H9 (cell line): ENCODE measurements around the gene MCU. TPM values are rescaled to one million over a fixed set of nuclear protein-coding genes. Genes with fewer than 3 reads are reported as not detected.

Experiments
- DNase-seq: peaks from one replicate; pipeline ENCODE4 v3.0.0-alpha.2; 2017
- H2AFZ ChIP-seq: one replicate; pipeline ENCODE4 v1.6.1; 2013; ENCODE audit warnings: mild to moderate bottlenecking, low read length, control low read depth, moderate library complexity
- H2AK5ac ChIP-seq: 2 replicates; pipeline ENCODE4 v1.6.1; 2013; ENCODE audit warnings: low read length, control low read depth, mixed read lengths; ENCODE audit not compliant: insufficient read length
- H2BK120ac ChIP-seq: one replicate; pipeline ENCODE4 v1.6.1; 2013; ENCODE audit warnings: low read depth, mild to moderate bottlenecking, low read length, control low read depth, inconsistent platforms; ENCODE audit not compliant: poor library complexity, severe bottlenecking
- H2BK12ac ChIP-seq: 2 replicates; pipeline ENCODE4 v1.6.1; 2013; ENCODE audit warnings: low read length, control low read depth, mixed read lengths, low read depth; ENCODE audit not compliant: insufficient read length
- H2BK15ac ChIP-seq: 2 replicates; pipeline ENCODE4 v1.6.1; 2013; ENCODE audit warnings: low read depth, low read length, control low read depth
- H2BK20ac ChIP-seq: one replicate; pipeline ENCODE4 v1.6.1; 2013; ENCODE audit warnings: low read depth, mild to moderate bottlenecking, low read length, control low read depth, inconsistent platforms; ENCODE audit not compliant: poor library complexity, severe bottlenecking
- H2BK5ac ChIP-seq: 2 replicates; pipeline ENCODE4 v1.6.1; 2013; ENCODE audit warnings: low read length, control low read depth, mixed read lengths; ENCODE audit not compliant: insufficient read length
- H3K14ac ChIP-seq: 2 replicates; pipeline ENCODE4 v1.6.1; 2013; ENCODE audit warnings: low read length, control low read depth; ENCODE audit not compliant: insufficient read depth
- H3K18ac ChIP-seq: 2 replicates; pipeline ENCODE4 v1.6.1; 2013; ENCODE audit warnings: low read depth, mild to moderate bottlenecking, mixed read lengths, low read length, control low read depth; ENCODE audit not compliant: insufficient read length
- H3K23ac ChIP-seq: 2 replicates; pipeline ENCODE4 v1.6.1; 2013; ENCODE audit warnings: low read length, control low read depth, mixed read lengths, low read depth; ENCODE audit not compliant: insufficient read length
- H3K23me2 ChIP-seq: 2 replicates; pipeline ENCODE4 v1.6.1; 2013; ENCODE audit warnings: low read depth, mild to moderate bottlenecking, mixed read lengths, low read length, control low read depth; ENCODE audit not compliant: insufficient read length, poor library complexity, severe bottlenecking
- H3K27ac ChIP-seq: 2 replicates; pipeline ENCODE4 v1.5.1; 2013; ENCODE audit warnings: low read length, control low read depth, mixed read lengths, low read depth; ENCODE audit not compliant: insufficient read length
- H3K27me3 ChIP-seq: 2 replicates; pipeline ENCODE4 v1.6.1; 2013; ENCODE audit warnings: low read length, control low read depth, inconsistent platforms; ENCODE audit not compliant: insufficient read depth
- H3K4ac ChIP-seq: 2 replicates; pipeline ENCODE4 v1.6.1; 2013; ENCODE audit warnings: low read depth, mild to moderate bottlenecking, control low read depth, inconsistent platforms, low read length, moderate library complexity
- H3K4me1 ChIP-seq: 2 replicates; pipeline ENCODE4 v1.6.1; 2013; ENCODE audit warnings: low read length, control low read depth, inconsistent platforms; ENCODE audit not compliant: insufficient read depth
- H3K4me2 ChIP-seq: 2 replicates; pipeline ENCODE4 v1.6.1; 2013; ENCODE audit warnings: low read length, control low read depth, mixed read lengths; ENCODE audit not compliant: insufficient read length, insufficient read depth
- H3K56ac ChIP-seq: 2 replicates; pipeline ENCODE4 v1.6.1; 2013; ENCODE audit warnings: low read depth, mild to moderate bottlenecking, mixed read lengths, low read length, control low read depth; ENCODE audit not compliant: insufficient read length
- H3K79me1 ChIP-seq: 2 replicates; pipeline ENCODE4 v1.6.1; 2013; ENCODE audit warnings: low read depth, mild to moderate bottlenecking, moderate library complexity, low read length, control low read depth, inconsistent platforms; ENCODE audit not compliant: insufficient read depth, poor library complexity, severe bottlenecking
- H3K79me2 ChIP-seq: 2 replicates; pipeline ENCODE4 v1.6.1; 2013; ENCODE audit warnings: low read length, control low read depth, inconsistent platforms; ENCODE audit not compliant: insufficient read depth
- H3K9ac ChIP-seq: 2 replicates; pipeline ENCODE4 v1.6.1; 2013; ENCODE audit warnings: low read length, control low read depth, mixed read lengths; ENCODE audit not compliant: insufficient read length; ENCODE audit errors: extremely low read depth
- H3K9me3 ChIP-seq: one replicate; pipeline ENCODE4 v1.6.1; 2013; ENCODE audit warnings: low read depth, low read length, inconsistent platforms; ENCODE audit not compliant: control insufficient read depth
- H3T11ph ChIP-seq: one replicate; pipeline ENCODE4 v1.6.1; 2013; ENCODE audit warnings: mild to moderate bottlenecking, low read length, control low read depth, inconsistent platforms
- H4K20me1 ChIP-seq: one replicate; pipeline ENCODE4 v1.6.1; 2013; ENCODE audit not compliant: control insufficient read depth, insufficient read length, insufficient read depth
- H4K5ac ChIP-seq: 2 replicates; pipeline ENCODE4 v1.6.1; 2013; ENCODE audit warnings: low read depth, mild to moderate bottlenecking, mixed read lengths, low read length, control low read depth; ENCODE audit not compliant: insufficient read length
- H4K8ac ChIP-seq: replicated peaks from 2 replicates; pipeline ENCODE4 v1.6.1; 2013; ENCODE audit warnings: low read length, control low read depth, mixed read lengths, low read depth; ENCODE audit not compliant: insufficient read length
- H4K91ac ChIP-seq: 2 replicates; pipeline ENCODE4 v1.6.1; 2013; ENCODE audit warnings: low read depth, mild to moderate bottlenecking, moderate library complexity, mixed read lengths, low read length, control low read depth; ENCODE audit not compliant: insufficient read length
- H3K27ac Mint-ChIP-seq, 3 experiments: 2 replicates in 2 of 3; 3 replicates in 1 of 3; pipeline ENCODE4 v1.8.0; 2020 to 2021; ENCODE audit warnings: mixed read lengths in 3 of 3, mild to moderate bottlenecking in 1 of 3, moderate library complexity in 1 of 3
- H3K27me3 Mint-ChIP-seq: 2 replicates; pipeline ENCODE4 v1.8.0; 2021; ENCODE audit warnings: low read depth, mild to moderate bottlenecking, moderate library complexity, mixed read lengths
- H3K36me3 Mint-ChIP-seq, 3 experiments: 2 replicates in 2 of 3; 3 replicates in 1 of 3; pipeline ENCODE4 v1.8.0; 2020 to 2021; ENCODE audit warnings: low read depth in 3 of 3, mixed read lengths in 3 of 3; ENCODE audit not compliant: insufficient read depth in 1 of 3
- H3K4me1 Mint-ChIP-seq, 2 experiments: 2 replicates each; pipeline ENCODE4 v1.8.0; 2020; ENCODE audit warnings: mixed read lengths in 2 of 2
- H3K4me3 Mint-ChIP-seq, 2 experiments: 2 replicates in 1 of 2; 3 replicates in 1 of 2; pipeline ENCODE4 v1.8.0; 2020 to 2021; ENCODE audit warnings: mild to moderate bottlenecking in 2 of 2, mixed read lengths in 2 of 2, moderate library complexity in 1 of 2
- H3K9me3 Mint-ChIP-seq, 2 experiments: 2 replicates in 1 of 2; 3 replicates in 1 of 2; pipeline ENCODE4 v1.8.0; 2020; ENCODE audit warnings: mild to moderate bottlenecking in 2 of 2, mixed read lengths in 2 of 2, moderate library complexity in 1 of 2
- WGBS: extraction: QIAGEN DNeasy Blood & Tissue Kit; methylation state at CpG from one replicate; pipeline ENCODE4 v1.1.7; 2013; ENCODE audit warnings: missing lambda C conversion rate, low lambda C conversion rate, mixed read lengths; ENCODE audit not compliant: insufficient read length; ENCODE audit errors: extremely low coverage; 5-methylcytosine and 5-hydroxymethylcytosine counted together
- total RNA-seq: library from RNA; stranded (reverse); gene quantifications from 2 replicates; pipeline ENCODE4 v1.2.1, GENCODE V29; 2021
- TF ChIP-seq, protein P1 (sequence below): fragments of 200-600 bp; sonication (generic); conservative IDR thresholded peaks from 3 replicates; pipeline ENCODE4 v1.8.0; 2021; ENCODE audit warnings: antibody characterized with exemption, mild to moderate bottlenecking

MCU gene
- total RNA-seq, 1 experiment from 2014 or later = 36.6 TPM

- no peaks in the 10 kb centered on the region; the same call in 1 of the 2 replicates for H3K4me1 ChIP-seq
- H3K9me3 ChIP-seq = no peaks in the 10 kb centered on the region
- no peak overlapping the region for H3T11ph ChIP-seq
- DNase-seq = no peak
- H3K27ac Mint-ChIP-seq = 0 out of 7 replicates have a peak overlapping the region, but pooled peaks of 1 of the 3 experiments have one; percentile 74
- no peak overlapping the region for H3K23ac ChIP-seq
- no peak overlapping the region for H2BK120ac ChIP-seq
- no peak overlapping the region for H3K18ac ChIP-seq
- H2AK5ac ChIP-seq = no peak overlapping the region
- no peak overlapping the region for H2AFZ ChIP-seq
- peaks cover 4% of the 10 kb centered on the region; the same call in 1 of the 2 replicates for H3K79me2 ChIP-seq
- H3K4ac ChIP-seq = no peak overlapping the region
- H3K14ac ChIP-seq = no peak overlapping the region
- H3K9ac ChIP-seq = no peak overlapping the region
- H4K8ac ChIP-seq = no peak overlapping the region
- H3K27ac ChIP-seq = no peak overlapping the region
- no peaks in the 10 kb centered on the region for H3K27me3 ChIP-seq
- H4K5ac ChIP-seq = no peak overlapping the region
- no peaks in the 10 kb centered on the region for H3K23me2 ChIP-seq
- H3K36me3 Mint-ChIP-seq = no peaks in the 10 kb centered on the region
- H2BK5ac ChIP-seq = no peak overlapping the region
- WGBS = no CpG with 5 or more reads among the region's 3 CpGs
- H2BK12ac ChIP-seq = no peak overlapping the region
- H3K9me3 Mint-ChIP-seq = no peaks in the 10 kb centered on the region
- no peak overlapping the region for H3K56ac ChIP-seq
- H3K27me3 Mint-ChIP-seq = no peaks in the 10 kb centered on the region
- no peak overlapping the region for H4K91ac ChIP-seq
- H2BK20ac ChIP-seq = no peak overlapping the region
- H3K4me1 Mint-ChIP-seq = peaks cover 29 to 41% of the 10 kb centered on the region in 2 experiments
- TF ChIP-seq, protein P1, sequence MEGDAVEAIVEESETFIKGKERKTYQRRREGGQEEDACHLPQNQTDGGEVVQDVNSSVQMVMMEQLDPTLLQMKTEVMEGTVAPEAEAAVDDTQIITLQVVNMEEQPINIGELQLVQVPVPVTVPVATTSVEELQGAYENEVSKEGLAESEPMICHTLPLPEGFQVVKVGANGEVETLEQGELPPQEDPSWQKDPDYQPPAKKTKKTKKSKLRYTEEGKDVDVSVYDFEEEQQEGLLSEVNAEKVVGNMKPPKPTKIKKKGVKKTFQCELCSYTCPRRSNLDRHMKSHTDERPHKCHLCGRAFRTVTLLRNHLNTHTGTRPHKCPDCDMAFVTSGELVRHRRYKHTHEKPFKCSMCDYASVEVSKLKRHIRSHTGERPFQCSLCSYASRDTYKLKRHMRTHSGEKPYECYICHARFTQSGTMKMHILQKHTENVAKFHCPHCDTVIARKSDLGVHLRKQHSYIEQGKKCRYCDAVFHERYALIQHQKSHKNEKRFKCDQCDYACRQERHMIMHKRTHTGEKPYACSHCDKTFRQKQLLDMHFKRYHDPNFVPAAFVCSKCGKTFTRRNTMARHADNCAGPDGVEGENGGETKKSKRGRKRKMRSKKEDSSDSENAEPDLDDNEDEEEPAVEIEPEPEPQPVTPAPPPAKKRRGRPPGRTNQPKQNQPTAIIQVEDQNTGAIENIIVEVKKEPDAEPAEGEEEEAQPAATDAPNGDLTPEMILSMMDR = no peak
- H3K4me3 Mint-ChIP-seq = no peak overlapping the region
- H3K4me2 ChIP-seq = no peak overlapping the region
- no peaks in the 10 kb centered on the region for H4K20me1 ChIP-seq
- H2BK15ac ChIP-seq = no peak overlapping the region
- peaks cover 2% of the 10 kb centered on the region for H3K79me1 ChIP-seq
Observed at GRCh38 chr10:72742092-72742491, 50.1 kb downstream of the MCU start.
